GM21390 (cell line): ENCODE results near the gene PBX4.

Experiments used
- ATAC-seq: cut with Tn5 transposase; IDR thresholded peaks from one replicate; pipeline ENCODE4 v1.9.1; 2021; ENCODE audit not compliant: unreplicated experiment

The PBX4 gene

GRCh38 chr19:19592690-19593089 is 25.8 kb downstream of the PBX4 start:
- no peak for ATAC-seq

- ATAC-seq: no peak
Measured at GRCh38 chr19:19591133-19591825, 27.2 kb downstream of the PBX4 start.

- no peak for ATAC-seq
Measured at GRCh38 chr19:19588546-19588945, 29.9 kb downstream of the PBX4 start.

GRCh38 chr19:19587771-19588170 is 30.7 kb downstream of the PBX4 start:
- ATAC-seq: no peak

GRCh38 chr19:19584356-19584755 is 34.1 kb downstream of the PBX4 start:
- ATAC-seq: no peak

GRCh38 chr19:19582471-19582870 is 36.0 kb downstream of the PBX4 start:
- ATAC-seq: no peak

- no peak for ATAC-seq
Measured at GRCh38 chr19:19581391-19581790, 37.1 kb downstream of the PBX4 start.

- ATAC-seq: no peak
Measured at GRCh38 chr19:19580418-19580817, 38.1 kb downstream of the PBX4 start.

GRCh38 chr19:19579533-19580361 is 38.7 kb downstream of the PBX4 start:
- no peak for ATAC-seq

- ATAC-seq: no peak
Measured at GRCh38 chr19:19578252-19578651, 40.2 kb downstream of the PBX4 start.

GRCh38 chr19:19575411-19575810 is 43.1 kb downstream of the PBX4 start:
- no peak for ATAC-seq

GRCh38 chr19:19571071-19571786 is 47.3 kb downstream of the PBX4 start:
- ATAC-seq: no peak

GRCh38 chr19:19570571-19570970 is 47.9 kb downstream of the PBX4 start:
- no peak for ATAC-seq

GRCh38 chr19:19568802-19569756 is 49.4 kb downstream of the PBX4 start:
- no peak for ATAC-seq

- no peak for ATAC-seq
Measured at GRCh38 chr19:19567391-19567790, 51.1 kb downstream of the PBX4 start.

GRCh38 chr19:19566306-19566705 is 52.2 kb downstream of the PBX4 start:
- no peak for ATAC-seq

GRCh38 chr19:19563348-19563848 is 55.1 kb downstream of the PBX4 start:
- ATAC-seq: no peak

- no peak for ATAC-seq
Measured at GRCh38 chr19:19562665-19563347, 55.7 kb downstream of the PBX4 start.

GRCh38 chr19:19561946-19562664 is 56.4 kb downstream of the PBX4 start:
- ATAC-seq: no peak
